HEK293T (cell line): Measurements from ENCODE around the gene CEP57L1.

Experiments
- CTCF ChIA-PET: fragments of 350-600 bp; formaldehyde crosslinking; extraction: SDS; loops from one replicate; lab custom pipeline; 2021; ENCODE audit warnings: antibody characterized with exemption, inconsistent platforms; lab: Yijun Ruan, JAX
- POLR2A ChIA-PET: fragments of 350-600 bp; formaldehyde crosslinking; extraction: SDS; loops from one replicate; lab custom pipeline; 2020; ENCODE audit warnings: antibody characterized with exemption, inconsistent platforms; lab: Yijun Ruan, JAX
- DNase-seq: peaks from one replicate; pipeline ENCODE4 v3.0.0; 2012; ENCODE audit warnings: mixed read lengths; ENCODE audit errors: extremely low spot score
- ARNT ChIP-seq: fragments of 450-650 bp; IDR thresholded peaks from 2 replicates; pipeline ENCODE4 v1.6.1; 2017; ENCODE audit warnings: mild to moderate bottlenecking
- BHLHE40 ChIP-seq: fragments of 450-650 bp; IDR thresholded peaks from 2 replicates; pipeline ENCODE4 v1.6.1; 2016; ENCODE audit warnings: mild to moderate bottlenecking, moderate library complexity, borderline replicate concordance
- CTBP1 ChIP-seq: fragments of 450-650 bp; IDR thresholded peaks from 2 replicates; pipeline ENCODE4 v1.6.1; 2016; ENCODE audit warnings: borderline replicate concordance
- ELF4 ChIP-seq: fragments of 450-650 bp; IDR thresholded peaks from 2 replicates; pipeline ENCODE4 v1.6.1; 2017; ENCODE audit warnings: antibody characterized with exemption
- FOXA1 ChIP-seq: fragments of 450-650 bp; IDR thresholded peaks from 2 replicates; pipeline ENCODE4 v1.6.1; 2016; ENCODE audit warnings: mild to moderate bottlenecking
- FOXK2 ChIP-seq: fragments of 450-650 bp; IDR thresholded peaks from 2 replicates; pipeline ENCODE4 v1.6.1; 2016; ENCODE audit warnings: mild to moderate bottlenecking
- FOXM1 ChIP-seq: fragments of 450-650 bp; IDR thresholded peaks from 2 replicates; pipeline ENCODE4 v1.6.1; 2017; ENCODE audit warnings: mild to moderate bottlenecking, borderline replicate concordance
- HDGF ChIP-seq: fragments of 450-650 bp; IDR thresholded peaks from 2 replicates; pipeline ENCODE4 v1.6.1; 2017; ENCODE audit warnings: antibody characterized with exemption, borderline replicate concordance
- L3MBTL2 ChIP-seq: fragments of 450-650 bp; conservative IDR thresholded peaks from 2 replicates; pipeline ENCODE4 v1.6.1; 2016; ENCODE audit warnings: mild to moderate bottlenecking
- LEF1 ChIP-seq: fragments of 450-650 bp; IDR thresholded peaks from 2 replicates; pipeline ENCODE4 v1.6.1; 2017; ENCODE audit warnings: mild to moderate bottlenecking, borderline replicate concordance
- NFRKB ChIP-seq: fragments of 450-650 bp; IDR thresholded peaks from 2 replicates; pipeline ENCODE4 v1.6.1; 2016; ENCODE audit warnings: mild to moderate bottlenecking, moderate library complexity
- SP1 ChIP-seq: fragments of 450-650 bp; IDR thresholded peaks from 2 replicates; pipeline ENCODE4 v1.6.1; 2017
- SUZ12 ChIP-seq: fragments of 450-650 bp; IDR thresholded peaks from 2 replicates; pipeline ENCODE4 v1.6.1; 2016; ENCODE audit warnings: mild to moderate bottlenecking
- ZNF384 ChIP-seq: fragments of 450-650 bp; IDR thresholded peaks from 2 replicates; pipeline ENCODE4 v1.6.1; 2016
- TF ChIP-seq, protein P1 (sequence below): fragments of 450-650 bp; IDR thresholded peaks from 2 replicates; pipeline ENCODE4 v1.6.1; 2016

The CEP57L1 gene

GRCh38 chr6:109052018-109052651 lies 43.2 kb upstream of the CEP57L1 start:
- TF ChIP-seq ARNT (no peak), L3MBTL2 (no peak), LEF1 (no peak), ZNF384 (no peak), FOXK2 (no peak), FOXM1 (no peak), ELF4 (no peak)
- CTCF ChIA-PET = no interaction called here
- POLR2A ChIA-PET = interaction anchor here (2.0 kb wide), 1 partner anchor 13 kb away, joined by 6 read pairs; no protein-coding TSS in a partner anchor
- DNase-seq = no peak

- CTCF ChIA-PET = no interaction called here
- no peak for DNase-seq
These were observed 42.5 kb upstream of the CEP57L1 start for GRCh38 chr6:109052852-109053251.

DNA sequence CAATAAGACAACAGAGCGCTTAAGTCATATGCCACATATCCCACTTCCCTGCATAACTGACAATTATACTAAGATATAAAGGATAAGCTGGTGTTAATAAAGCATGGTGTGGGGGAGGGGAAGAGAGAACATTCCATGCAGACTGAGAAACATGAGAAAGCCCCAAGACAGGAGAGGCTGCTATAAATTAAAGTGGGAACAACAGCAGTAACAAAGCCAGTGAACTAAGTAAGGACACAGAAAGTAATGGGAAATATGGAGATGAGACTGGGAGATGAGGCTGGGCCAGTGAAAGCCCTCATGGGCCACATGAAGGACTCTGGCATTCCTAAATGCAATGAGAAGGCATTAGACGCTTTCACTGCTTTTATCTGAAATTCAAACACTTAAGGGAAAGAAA lies 42.0 kb upstream of the CEP57L1 start:
- DNase-seq = peak; percentile 27
- POLR2A ChIA-PET = interaction anchor here (2.0 kb wide), 1 partner anchor 14 kb away, joined by 6 read pairs; no protein-coding TSS in a partner anchor
- CTCF ChIA-PET = interaction anchor here (0.5 kb wide), 1 partner anchor 40 kb away, joined by 3 read pairs; no protein-coding TSS in a partner anchor

More at GRCh38 chr6:109052852-109053251, 42.5 kb upstream of the CEP57L1 start:
- POLR2A ChIA-PET = interaction anchor here (2.0 kb wide), 1 partner anchor 14 kb away, joined by 6 read pairs; no protein-coding TSS in a partner anchor
- TF ChIP-seq FOXA1 (no peak), BHLHE40 (no peak), ARNT (no peak; the same call in 1 of the 2 replicates), HDGF (no peak), LEF1 (no peak)
- TF ChIP-seq, protein P1, sequence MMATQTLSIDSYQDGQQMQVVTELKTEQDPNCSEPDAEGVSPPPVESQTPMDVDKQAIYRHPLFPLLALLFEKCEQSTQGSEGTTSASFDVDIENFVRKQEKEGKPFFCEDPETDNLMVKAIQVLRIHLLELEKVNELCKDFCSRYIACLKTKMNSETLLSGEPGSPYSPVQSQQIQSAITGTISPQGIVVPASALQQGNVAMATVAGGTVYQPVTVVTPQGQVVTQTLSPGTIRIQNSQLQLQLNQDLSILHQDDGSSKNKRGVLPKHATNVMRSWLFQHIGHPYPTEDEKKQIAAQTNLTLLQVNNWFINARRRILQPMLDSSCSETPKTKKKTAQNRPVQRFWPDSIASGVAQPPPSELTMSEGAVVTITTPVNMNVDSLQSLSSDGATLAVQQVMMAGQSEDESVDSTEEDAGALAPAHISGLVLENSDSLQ = peak; percentile 43

GRCh38 chr6:109055771-109056235 lies 39.5 kb upstream of the CEP57L1 start:
- no peak for TF ChIP-seq ARNT
- POLR2A ChIA-PET = no interaction called here
- CTCF ChIA-PET = interaction anchor here (0.7 kb wide), 1 partner anchor 24 kb away, joined by 3 read pairs; no protein-coding TSS in a partner anchor
- DNase-seq = no peak

More for the DNA sequence above, 42.0 kb upstream of the CEP57L1 start:
- TF ChIP-seq ZNF384 (no peak), SP1 (no peak)
- TF ChIP-seq, protein P1 = peak; percentile 85

GRCh38 chr6:109056661-109057060 lies 38.6 kb upstream of the CEP57L1 start:
- no peak for TF ChIP-seq FOXK2
- no peak for TF ChIP-seq BHLHE40
- TF ChIP-seq HDGF = no peak
- TF ChIP-seq ARNT = no peak
- no peak for TF ChIP-seq CTBP1
- no peak for TF ChIP-seq ELF4
- TF ChIP-seq, protein P1 = no peak
- ChIA-PET POLR2A (no interaction called here), CTCF (interaction anchor here (0.7 kb wide), 1 partner anchor 25 kb away, joined by 3 read pairs; no protein-coding TSS in a partner anchor)
- no peak for DNase-seq

- ChIA-PET CTCF (interaction anchor here (0.6 to 0.9 kb wide), 2 partner anchors 12 to 492 kb away, joined by 3 read pairs; no protein-coding TSS in a partner anchor), POLR2A (no interaction called here)
- no peak for DNase-seq
- TF ChIP-seq, protein P1 = no peak
- TF ChIP-seq FOXK2 = no peak
- TF ChIP-seq SP1 = no peak
- no peak for TF ChIP-seq FOXA1
- TF ChIP-seq FOXM1 = no peak
- no peak for TF ChIP-seq LEF1
- TF ChIP-seq NFRKB = no peak
- TF ChIP-seq SUZ12 = no peak
- TF ChIP-seq HDGF = no peak
- TF ChIP-seq L3MBTL2 = no peak
- no peak for TF ChIP-seq ZNF384
These were observed 36.7 kb upstream of the CEP57L1 start for GRCh38 chr6:109058620-109059019.

DNA sequence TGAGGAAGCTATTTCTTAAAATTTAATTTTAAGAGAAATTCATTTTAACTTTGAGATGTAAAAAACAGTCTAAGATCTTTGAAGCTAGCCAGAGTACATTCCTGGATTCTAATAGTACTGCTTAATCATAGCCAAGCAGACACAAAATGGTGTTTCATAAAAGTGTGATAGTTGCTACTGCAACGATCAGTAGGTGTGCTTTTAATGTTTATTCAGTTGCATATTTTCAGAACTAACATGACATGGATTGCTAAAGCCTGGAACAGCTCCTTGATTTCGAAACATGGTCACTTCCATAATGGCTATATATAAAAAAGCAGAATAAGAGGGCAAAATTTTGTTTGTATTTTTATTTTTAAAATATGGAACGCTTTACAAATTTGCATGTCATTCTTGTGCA lies 36.2 kb upstream of the CEP57L1 start:
- no peak for TF ChIP-seq CTBP1
- TF ChIP-seq ELF4 = no peak
- TF ChIP-seq SP1 = no peak
- no peak for TF ChIP-seq ARNT
- no peak for TF ChIP-seq FOXM1
- TF ChIP-seq ZNF384 = no peak
- no peak for TF ChIP-seq HDGF
- TF ChIP-seq, protein P1 = no peak
- TF ChIP-seq SUZ12 = no peak
- TF ChIP-seq L3MBTL2 = no peak
- TF ChIP-seq FOXA1 = no peak
- no peak for TF ChIP-seq LEF1
- POLR2A ChIA-PET = no interaction called here
- DNase-seq = no peak
- CTCF ChIA-PET = interaction anchor here (0.6 to 0.9 kb wide), 3 partner anchors 12 to 492 kb away, joined by 3 to 4 read pairs (median 3); no protein-coding TSS in a partner anchor
